NOMO-1 treated with dmso at 0.1 percent for 144 hours (cell line): Measurements from ENCODE around the gene ZNF562.
"Not testable (repeated sequence)": the region's sequence is repeated elsewhere in the genome, so short reads cannot be mapped to it uniquely, and the experiment has no call there.

ENCODE experiments used
- DNase-seq: peaks from one replicate; lab custom pipeline; 2025; ENCODE audit not compliant: unreplicated experiment; lab: John Stamatoyannopoulos, UW

ZNF562 gene

DNA sequence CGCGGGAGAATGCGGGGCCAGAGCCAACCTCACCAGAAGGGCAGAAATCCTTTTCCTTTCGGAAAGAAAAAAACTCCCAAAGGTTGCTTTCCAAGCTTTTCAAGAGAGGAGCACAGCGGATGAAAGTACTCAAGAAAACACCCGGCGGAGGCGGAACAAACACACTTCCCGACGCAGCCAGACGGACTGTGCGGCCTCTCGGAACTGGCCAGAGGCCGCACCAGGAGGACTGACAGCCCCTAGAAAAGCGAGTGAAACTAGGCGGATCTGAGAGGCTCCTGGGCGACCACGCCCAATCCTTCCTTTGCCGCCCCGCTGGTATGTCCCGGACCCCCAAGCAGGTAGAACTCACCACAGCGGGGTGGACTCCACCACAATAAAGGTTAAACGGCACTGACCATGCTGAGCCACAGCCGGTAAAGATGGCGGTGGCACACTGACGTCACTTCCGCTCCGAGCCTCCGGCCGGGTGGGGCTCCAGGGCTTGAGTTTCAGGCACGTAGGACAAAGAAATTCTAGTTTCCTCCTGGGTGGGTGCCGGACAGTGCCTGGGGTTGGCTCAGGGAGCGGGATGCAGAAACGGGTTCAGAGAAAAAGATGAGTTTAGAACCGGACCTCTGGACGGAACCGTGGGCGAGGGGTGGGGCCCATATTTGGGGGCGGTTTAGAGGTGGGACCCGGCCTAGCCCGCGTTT, at the start of gene ZNF562:
ZNF562 (minus strand) TSS at position 438 of the 695 bp plus-strand sequence. CDS start 14,356 bp downstream, outside the sequence.
- peak; percentile 86 for DNase-seq

DNA sequence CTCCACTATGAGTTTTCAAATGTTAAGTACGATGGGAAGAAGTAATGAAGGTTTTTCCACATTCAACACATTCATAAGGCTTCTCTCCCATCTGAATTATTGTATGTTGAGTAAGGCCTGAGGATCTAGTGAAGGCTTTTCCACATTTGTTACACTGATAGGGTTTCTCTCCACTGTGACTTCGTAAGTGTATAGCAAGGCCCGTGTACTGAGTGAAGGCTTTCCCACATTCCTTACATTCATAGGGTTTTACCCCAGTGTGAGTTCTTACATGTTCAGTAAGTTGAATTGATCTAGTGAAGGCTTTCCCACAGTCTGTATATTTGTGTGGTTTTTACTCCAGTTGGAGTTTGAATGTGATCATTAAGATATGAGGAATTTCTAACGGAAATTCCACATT, 49.3 kb upstream of the ZNF562 start:
- DNase-seq: no peak

DNA sequence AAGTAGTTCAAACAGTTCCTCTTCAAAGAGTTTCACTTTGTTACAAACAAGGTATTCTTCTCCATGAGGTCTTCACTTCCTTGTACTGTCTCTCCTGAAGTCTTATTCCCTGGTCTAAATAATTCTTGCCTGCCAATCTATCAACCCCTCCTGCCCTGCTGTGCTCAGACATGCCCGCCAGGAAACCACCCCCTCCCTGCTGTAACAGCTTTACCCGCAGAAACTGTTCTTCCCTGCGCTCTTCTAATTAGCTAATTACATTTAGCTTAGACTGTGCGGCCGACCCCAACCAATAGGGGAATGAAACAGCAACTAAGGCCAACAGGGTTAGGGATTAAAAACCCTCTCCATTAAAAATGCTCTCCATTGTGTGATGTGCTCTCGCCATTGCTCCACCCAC, 47.0 kb upstream of the ZNF562 start:
- DNase-seq: peak; percentile 89

DNA sequence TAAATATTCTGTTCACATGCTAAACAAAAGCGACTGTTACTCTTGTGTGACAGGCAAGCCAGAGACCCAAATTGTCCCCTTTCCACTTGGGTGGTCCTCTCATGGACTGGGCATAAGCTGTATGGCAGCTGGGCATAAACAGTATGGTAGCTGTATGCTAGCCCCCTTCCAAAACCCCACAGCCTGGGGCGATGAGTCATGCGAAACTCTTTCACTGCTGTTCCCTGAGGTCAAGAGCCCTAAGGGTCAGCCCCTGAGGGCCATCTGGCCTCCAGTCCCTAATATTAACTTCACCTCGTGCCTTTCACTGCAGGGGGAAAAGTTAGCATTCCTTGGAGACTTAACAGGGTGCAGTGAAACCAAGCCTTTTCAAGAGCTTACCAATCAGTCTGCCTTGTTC, 45.6 kb upstream of the ZNF562 start:
- DNase-seq: no peak

DNA sequence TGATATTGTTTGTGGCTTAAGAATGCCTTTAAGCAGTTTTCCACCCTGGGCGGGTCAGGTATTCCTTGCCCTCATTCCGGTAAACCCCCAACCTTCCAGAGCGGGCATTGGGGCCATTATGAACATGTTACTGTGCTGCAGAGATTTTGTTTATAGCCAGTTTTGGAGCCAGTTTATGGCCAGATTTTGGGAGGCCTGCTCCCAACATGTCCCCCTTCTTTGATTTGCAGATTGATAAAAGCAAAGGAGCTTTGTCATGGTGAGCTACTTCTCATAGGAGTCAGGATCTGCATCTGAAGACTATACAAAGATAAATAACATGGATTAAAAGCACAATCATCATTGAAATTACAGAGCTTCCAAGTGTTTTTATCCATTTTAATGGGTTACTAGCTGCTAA, 36.9 kb upstream of the ZNF562 start:
- DNase-seq: no peak

DNA sequence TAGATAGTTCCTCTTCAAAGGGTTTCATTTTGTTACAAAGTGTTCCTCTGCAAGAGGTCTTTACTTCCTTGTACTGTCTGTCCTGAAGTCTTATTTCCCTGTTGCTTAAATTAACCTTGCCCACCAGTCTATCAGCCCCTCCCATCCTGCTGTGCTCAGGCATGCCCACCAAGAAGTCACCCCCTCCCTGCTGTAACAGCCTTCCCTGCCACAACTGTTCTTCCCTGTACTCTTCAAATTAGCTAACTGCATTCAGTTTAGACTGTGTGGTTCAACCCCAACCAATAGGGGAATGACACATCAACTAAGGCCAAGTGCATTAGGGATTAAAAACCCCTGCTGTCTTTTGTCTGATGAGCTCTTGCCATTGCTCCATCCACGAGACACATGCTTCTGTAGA, 34.4 kb upstream of the ZNF562 start:
- peak; percentile 87 for DNase-seq

DNA sequence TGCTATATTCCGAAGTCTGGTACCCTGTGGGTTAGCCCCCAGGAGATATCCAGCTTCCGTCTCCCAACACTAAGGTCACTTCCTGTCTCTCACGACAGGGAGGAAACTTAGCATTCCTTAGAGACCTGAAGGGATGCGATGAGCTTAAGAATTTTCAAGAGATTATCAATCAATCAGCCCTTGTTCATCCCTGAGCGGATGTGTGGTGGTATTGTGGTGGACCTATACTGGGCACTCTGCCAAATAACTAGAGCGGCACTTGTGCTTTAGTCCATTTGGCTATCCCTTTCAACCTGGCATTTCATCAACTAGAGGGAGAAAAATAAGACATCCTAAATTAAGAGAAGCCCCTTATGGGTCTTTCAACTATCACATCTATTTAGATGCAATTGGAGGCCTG, 30.9 kb upstream of the ZNF562 start:
- DNase-seq: no peak

DNA sequence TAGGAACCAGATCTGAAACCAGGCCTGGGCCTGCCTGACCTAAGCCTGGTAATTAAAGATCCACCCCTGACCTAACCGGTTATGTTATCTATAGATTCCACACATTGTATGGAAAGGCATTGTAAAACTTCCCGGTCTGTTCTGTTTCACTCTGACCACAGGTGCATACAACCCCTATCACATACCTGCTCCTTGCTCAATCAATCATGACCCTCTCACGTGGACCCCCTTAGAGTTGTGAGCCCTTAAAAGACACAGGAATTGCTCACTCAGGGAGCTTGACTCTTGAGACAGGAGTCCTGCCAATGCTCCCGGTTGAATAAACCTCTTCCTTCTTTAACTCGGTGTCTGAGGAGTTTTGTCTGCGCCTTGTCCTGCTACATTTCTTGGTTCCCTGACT, 27.3 kb upstream of the ZNF562 start:
- no peak for DNase-seq

DNA sequence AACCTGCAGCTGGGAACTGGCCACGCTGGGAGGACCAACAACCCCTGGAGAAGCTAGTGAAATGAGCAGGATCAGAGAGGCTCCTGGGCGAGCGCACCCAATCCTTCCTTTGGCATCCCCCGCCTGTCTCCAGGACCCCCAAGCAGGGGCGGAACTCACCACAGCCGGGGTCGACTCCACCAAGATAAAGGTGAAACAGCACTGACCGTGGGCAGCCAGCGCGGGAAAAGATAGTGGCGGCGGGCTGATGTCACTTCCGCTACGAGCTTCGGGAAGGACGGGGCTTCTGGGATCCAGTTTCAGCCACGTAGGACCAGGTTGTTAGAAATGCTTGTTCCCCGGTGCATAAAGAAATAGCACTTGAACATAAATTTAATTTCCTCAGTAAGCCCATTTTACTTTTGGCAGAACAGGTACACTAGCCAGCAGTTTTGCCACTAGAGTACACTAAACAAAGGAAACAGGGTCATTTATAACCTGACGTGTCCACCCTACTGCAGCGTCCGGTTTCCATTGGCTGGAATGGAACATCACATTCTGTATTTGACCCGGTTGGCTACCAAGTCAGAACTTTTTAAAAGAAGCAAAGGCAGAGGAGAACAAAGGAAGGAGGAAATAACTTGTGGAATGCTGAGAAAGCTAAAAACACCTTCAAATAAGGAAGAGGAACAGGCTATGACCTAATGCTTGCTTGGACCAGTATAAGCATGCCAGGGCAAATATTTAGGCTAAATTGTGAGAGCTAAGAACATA, 25.5 kb upstream of the ZNF562 start:
- no peak for DNase-seq

DNA sequence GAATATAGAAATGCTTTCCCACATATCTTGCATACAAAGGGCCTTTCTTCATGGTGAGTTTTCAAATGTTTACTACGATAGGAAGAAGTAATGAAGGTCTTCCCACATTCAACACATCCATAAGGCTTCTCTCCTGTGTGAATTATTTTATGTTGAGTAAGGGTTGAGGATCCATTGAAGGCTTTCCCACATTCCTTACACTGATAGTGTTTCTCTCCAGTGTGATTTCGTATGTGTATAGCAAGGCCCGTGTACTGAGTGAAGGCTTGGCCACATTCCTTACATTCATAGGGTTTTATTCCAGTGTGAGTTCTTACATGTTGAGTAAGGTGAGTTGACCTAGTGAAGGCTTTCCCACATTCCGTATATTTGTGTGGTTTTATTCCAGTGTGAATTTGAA, 15.4 kb upstream of the ZNF562 start:
- DNase-seq: not testable (repeated sequence)

DNA sequence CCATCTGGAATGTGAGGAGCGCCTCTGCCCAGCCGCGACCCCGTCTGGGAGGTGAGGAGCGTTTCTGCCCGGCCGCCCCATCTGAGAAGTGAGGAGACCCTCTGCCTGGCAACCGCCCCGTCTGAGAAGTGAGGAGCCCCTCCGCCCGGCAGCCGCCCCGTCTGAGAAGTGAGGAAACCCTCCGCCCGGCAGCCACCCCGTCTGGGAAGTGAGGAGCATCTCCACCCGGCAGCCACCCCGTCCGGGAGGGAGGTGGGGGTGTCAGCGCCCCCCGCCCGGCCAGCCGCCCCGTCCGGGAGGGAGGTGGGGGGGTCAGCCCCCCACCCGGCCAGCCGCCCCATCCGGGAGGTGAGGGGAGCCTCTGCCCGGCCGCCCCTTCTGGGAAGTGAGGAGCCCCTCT, 5.1 kb upstream of the ZNF562 start:
- DNase-seq: not testable (repeated sequence)

DNA sequence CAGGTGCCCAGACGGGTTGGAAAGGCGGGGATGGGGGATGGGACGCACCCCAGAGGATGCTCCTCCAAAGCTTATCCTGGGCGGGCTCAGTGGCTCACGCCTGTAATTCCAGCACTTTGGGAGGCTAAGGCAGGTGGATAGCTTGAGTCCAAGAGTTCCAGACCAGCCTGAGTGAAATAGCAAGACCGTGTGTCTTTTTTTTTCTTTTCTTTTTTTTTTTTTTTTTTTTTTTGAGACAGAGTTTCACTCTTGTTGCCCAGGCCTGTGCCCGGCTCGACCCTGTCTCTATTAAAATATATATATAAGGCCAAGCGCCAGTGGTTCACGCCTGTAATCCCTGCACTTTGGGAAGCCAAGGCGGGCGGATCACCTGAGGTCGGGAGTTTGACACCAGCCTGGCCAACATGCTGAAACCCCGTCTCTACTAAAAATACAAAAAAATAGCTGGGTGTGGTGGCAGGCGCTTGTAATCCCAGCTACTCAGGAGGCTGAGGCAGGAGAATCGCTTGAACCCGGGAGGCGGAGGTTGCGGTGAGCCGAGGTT, 530 bp upstream of the ZNF562 start:
- DNase-seq: not testable (repeated sequence)

DNA sequence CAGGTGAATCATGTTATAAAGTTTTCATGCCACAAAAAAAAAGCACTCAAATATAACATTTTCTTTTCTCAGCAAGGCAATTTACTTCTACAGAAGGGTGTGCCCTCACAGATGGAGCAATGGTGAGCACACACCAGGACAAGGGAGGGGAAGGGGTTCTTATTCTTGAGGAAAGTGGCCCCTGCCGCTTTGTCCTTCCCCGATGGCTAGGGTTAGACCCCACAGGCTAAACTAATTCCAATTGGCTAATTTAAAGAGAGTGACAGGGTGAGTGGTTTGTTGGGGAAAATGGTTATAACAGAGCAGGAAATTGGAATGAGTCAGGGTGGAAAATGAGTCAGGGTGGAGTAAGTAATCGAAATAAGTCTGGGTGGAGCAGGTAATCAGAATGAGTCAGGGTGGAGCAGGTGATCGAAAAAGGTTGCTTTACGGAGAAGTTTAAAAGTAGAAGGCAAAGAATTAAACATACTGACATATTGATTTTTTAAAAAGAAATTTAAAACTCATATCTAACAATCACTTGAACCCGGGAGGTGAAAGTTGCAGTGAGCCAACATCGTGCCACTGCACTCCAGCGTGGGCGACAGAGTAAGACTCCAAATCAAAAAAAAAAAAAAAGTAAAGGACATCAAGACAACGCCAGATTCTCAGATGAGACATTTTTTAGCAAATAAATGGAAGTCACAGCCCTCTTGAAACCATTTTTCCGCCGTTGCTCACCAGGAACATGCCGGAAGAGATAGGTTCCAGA, 813 bp downstream of the ZNF562 start:
- DNase-seq: no peak

DNA sequence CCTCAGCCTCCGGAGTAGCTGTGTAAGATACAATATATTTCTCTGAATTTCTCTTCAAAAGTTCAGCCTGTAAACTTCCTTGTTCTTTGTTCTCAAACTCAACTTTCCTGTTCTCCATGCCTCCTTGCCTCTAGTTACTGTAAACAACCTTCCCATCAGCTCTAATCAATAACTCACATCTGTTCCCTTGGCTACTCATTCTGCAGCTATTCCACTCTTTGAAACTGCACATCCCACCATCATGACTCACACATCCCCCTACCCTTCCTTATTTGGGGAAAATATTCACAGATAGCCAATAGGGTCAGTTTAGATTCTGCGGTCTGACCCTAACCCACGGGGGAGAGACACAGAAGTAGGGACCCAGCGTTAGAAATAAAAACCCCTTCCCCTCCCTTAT, 2.0 kb downstream of the ZNF562 start:
- no peak for DNase-seq

DNA sequence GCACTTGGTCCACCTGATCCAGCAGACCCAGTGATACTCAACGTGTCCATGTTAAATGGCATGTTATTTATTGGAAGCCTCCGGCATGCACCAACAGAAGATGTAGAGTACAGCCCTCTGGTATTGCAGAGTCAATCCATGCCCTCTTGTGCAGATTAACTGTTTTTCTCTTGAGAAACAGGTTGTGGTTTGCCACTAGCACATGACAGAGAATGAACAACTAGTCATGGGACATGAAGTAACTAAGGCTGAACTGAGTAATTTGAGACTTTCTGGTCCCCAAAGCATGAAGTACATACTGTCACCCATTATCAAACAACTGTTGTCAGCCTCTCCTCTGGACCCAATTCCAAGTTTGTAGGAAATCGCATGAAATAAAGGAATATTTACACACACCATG, 3.2 kb downstream of the ZNF562 start:
- no peak for DNase-seq

DNA sequence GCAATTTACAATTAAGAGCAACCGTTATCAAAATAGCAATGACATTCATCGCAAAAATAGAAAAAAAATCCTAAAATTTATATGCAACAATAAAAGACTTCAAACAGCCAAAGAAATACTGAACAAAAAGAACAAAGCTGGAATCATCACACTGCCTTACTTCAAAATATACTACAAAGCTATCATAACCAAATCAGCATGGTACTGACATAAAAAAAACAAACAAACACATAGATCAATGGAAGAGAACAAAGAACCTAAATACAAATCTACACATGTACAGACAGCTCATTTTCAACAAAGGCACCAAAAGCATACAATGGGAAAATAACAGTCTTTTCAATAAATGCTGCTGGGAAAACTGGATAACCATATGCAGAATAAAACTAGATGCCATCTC, 6.4 kb downstream of the ZNF562 start:
- DNase-seq: no peak

DNA sequence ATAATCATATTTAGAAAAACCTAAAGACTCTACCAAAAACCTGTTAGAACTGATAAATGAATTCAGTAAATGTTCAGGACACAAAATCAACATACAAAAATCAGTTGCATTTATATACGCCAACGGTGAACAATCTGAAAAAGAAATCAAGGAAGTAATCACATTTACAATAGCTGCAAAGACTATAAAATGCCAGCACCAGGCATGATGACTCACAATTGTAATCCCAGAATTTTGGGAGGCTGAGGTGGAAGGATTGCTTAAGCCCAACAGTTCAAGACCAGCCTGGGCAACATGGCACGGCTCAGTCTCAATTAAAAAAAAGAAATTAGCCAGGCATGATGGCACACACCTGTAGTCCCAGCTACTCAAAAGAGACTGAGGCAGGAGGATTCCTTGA, 7.0 kb downstream of the ZNF562 start:
- no peak for DNase-seq

DNA sequence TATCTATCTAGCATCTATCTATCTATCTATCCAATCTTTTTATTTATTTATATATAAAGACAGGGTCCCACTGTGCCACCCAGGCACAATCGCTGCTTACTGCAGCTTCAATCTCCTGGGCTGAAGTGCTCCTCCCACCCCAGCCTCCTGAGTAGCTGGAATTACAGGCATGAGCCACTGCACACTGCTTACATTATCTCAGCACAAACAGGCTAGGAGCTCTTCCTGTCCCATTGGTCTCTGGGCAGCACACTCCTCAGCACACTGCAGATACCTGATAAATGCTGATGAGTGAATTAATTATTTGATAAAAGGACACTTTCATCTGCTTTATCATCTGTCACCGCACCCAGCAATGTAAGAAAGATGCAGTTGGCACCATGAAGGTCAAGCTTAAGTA, 16.1 kb downstream of the ZNF562 start:
- DNase-seq: no peak

DNA sequence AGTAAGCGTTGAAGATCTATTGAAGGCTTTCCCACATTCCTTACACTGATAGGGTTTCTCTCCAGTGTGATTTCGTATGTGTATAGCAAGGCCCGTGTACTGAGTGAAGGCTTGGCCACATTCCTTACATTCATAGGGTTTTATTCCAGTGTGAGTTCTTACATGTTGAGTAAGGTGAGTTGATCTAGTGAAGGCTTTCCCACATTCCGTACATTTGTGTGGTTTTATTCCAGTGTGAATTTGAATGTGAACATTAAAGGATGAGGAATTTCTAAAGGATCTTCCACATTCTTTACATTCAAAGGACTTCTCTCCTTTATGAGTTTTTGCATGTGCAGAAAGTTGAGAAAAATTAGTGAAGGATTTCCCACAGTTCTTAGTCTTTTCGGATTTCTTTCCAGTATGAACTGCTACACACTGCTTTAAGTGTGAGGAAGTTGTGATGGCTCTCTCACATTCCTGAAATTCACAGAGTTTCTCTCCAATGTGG, 21.8 kb downstream of the ZNF562 start:
- DNase-seq: not testable (repeated sequence)

DNA sequence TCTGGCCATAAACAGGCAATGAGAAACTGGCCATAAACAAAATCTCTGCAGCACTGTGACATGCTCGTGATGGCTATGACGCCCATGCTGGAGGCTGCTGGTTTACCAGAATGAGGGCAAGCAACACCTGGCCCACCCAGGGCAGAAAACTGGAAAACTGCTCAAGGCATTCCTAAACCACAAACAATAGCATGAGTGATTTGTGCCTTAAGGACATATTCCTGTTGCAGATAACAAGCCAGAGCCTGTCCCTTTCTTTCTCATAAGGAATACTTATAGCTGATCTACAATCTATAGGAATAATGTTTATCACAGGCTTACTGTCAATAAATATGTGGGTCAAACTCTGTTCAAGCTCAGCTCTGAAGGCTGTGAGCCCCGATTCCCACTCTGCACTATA, 23.4 kb downstream of the ZNF562 start:
- DNase-seq: not testable (repeated sequence)

DNA sequence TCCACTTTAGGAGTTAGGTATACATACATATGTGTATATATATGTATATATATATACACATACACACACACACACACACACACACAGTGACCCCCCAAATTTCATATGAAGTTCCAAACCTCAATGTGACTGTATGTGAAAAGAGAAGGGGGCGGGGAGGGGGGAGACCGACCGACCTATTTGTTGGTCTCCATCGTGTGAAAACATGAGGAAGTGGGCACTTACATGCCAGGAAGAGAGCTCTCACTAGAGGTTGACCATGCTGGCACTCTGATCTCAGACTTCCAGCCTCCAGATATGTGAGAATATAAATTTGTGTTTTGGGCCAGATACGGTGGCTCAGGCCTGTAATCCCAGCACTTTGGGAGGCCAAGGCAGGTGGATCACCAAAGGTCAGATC, 24.6 kb downstream of the ZNF562 start:
- DNase-seq: no peak
